Body of pancreas (tissue), 4 donors: ENCODE measurements around the gene TAC3.

ENCODE experiments used
- CTCF ChIP-seq, 7 experiments: fragments of 450-650 bp in 4 of 7; fragments of 200-600 bp in 3 of 7; sonication (generic) in 3 of 7; IDR thresholded peaks; one replicate each; pipeline ENCODE4 v1.5.1; 2016 to 2019; ENCODE audit warnings: antibody characterized with exemption in 7 of 7
- POLR2A ChIP-seq, 3 donors: fragments of 450-650 bp; IDR thresholded peaks; one replicate each; pipeline ENCODE4 v1.6.1; 2016; ENCODE audit warnings: antibody characterized with exemption in 3 of 3, mild to moderate bottlenecking in 2 of 3

- no peak for TF ChIP-seq CTCF (IDR thresholded peaks at IDR 0.05)
- TF ChIP-seq POLR2A (IDR thresholded peaks at IDR 0.05), result no peak
These were observed 42.1 kb upstream of the TAC3 start for GRCh38 chr12:57058454-57058853.
